Activated naive CD8-positive, alpha-beta T cell (primary cell): ENCODE results near the gene GRIK4.
"Not testable (repeated sequence)": the region's sequence is repeated elsewhere in the genome, so short reads cannot be mapped to it uniquely, and the experiment has no call there.

Experiments used
- H3K27ac Mint-ChIP-seq: one replicate; pipeline ENCODE4 v1.8.0; 2021; ENCODE audit warnings: mixed read lengths
- H3K27me3 Mint-ChIP-seq: one replicate; pipeline ENCODE4 v1.8.0; 2021; ENCODE audit warnings: mixed read lengths
- H3K36me3 Mint-ChIP-seq: one replicate; pipeline ENCODE4 v1.8.0; 2021; ENCODE audit warnings: mixed read lengths
- H3K4me1 Mint-ChIP-seq: one replicate; pipeline ENCODE4 v1.8.0; 2021; ENCODE audit warnings: low read depth, mixed read lengths
- H3K4me3 Mint-ChIP-seq: one replicate; pipeline ENCODE4 v1.8.0; 2021; ENCODE audit warnings: mild to moderate bottlenecking, mixed read lengths
- H3K9me3 Mint-ChIP-seq: one replicate; pipeline ENCODE4 v1.8.0; 2021; ENCODE audit warnings: low read depth, mixed read lengths

Gene GRIK4

GRCh38 chr11:121006922-121007321 is 495.4 kb downstream of the GRIK4 start:
- H3K4me1 Mint-ChIP-seq = no peaks in the 10 kb centered on the region
- H3K4me3 Mint-ChIP-seq = no peak overlapping the region
- peaks cover 28% of the 10 kb centered on the region for H3K27me3 Mint-ChIP-seq
- H3K9me3 Mint-ChIP-seq = peaks cover 4% of the 10 kb centered on the region
- no peak overlapping the region for H3K27ac Mint-ChIP-seq
- H3K36me3 Mint-ChIP-seq = no peaks in the 10 kb centered on the region

DNA sequence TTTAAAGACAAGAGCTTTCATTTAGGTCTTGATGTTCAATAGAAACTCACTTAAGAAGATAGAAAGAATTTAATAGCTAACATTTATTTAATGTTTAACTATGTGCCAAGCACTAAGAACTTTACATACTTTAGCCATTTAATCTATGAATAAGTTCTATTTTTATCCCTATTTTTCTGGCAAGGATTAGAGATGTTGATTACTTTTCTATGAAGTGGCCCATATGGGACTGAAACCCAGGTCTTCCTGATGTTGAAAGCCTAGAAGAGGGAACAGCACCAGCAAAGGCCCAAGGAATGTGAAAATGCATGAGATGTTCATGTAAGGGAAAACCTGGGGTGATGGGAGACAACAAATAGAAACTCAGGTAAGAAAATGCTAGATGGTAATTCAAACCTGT is 497.0 kb downstream of the GRIK4 start:
- Mint-ChIP-seq H3K36me3 (no peaks in the 10 kb centered on the region), H3K4me3 (no peak overlapping the region), H3K9me3 (peaks cover 4% of the 10 kb centered on the region), H3K27ac (no peak overlapping the region), H3K27me3 (peaks cover 26% of the 10 kb centered on the region), H3K4me1 (no peaks in the 10 kb centered on the region)

DNA sequence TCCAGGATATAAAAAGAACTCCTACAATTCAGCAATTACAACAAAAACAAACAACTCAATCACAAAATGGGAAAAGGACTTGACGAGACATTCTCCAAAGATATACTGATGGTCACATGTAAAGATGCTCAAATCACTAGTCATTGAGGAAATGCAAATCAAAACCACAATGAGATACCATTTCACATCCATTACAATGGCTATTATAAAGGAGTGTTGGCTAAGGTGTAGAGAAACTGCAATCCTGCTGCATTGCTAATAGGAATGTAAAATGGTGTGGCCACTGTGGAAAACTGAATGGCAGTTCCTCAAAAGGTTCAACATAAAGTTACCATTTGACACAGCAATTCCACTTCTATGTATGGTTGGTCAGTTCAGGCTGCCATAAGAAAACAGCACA is 500.5 kb downstream of the GRIK4 start:
- H3K27me3 Mint-ChIP-seq = peaks cover 19% of the 10 kb centered on the region
- no peaks in the 10 kb centered on the region for H3K4me1 Mint-ChIP-seq
- no peaks in the 10 kb centered on the region for H3K9me3 Mint-ChIP-seq
- no peak overlapping the region for H3K27ac Mint-ChIP-seq
- no peaks in the 10 kb centered on the region for H3K36me3 Mint-ChIP-seq
- no peak overlapping the region for H3K4me3 Mint-ChIP-seq

GRCh38 chr11:121018746-121019145 is 507.2 kb downstream of the GRIK4 start:
- Mint-ChIP-seq H3K27ac (no peak overlapping the region), H3K9me3 (no peaks in the 10 kb centered on the region), H3K27me3 (peaks cover 2% of the 10 kb centered on the region), H3K4me3 (no peak overlapping the region), H3K4me1 (peaks cover 2% of the 10 kb centered on the region), H3K36me3 (no peaks in the 10 kb centered on the region)

GRCh38 chr11:121021718-121022117 is 510.2 kb downstream of the GRIK4 start:
- H3K4me3 Mint-ChIP-seq, H3K36me3 Mint-ChIP-seq, H3K9me3 Mint-ChIP-seq: not testable (repeated sequence)

GRCh38 chr11:121023848-121024751 is 512.6 kb downstream of the GRIK4 start, which contains the start of gene TBCEL:
TBCEL (plus strand) TSS chr11:121024102; CDS start chr11:121045691, 21,589 bp downstream.
- peak within 1 kb of the TSS; percentile 85 for H3K4me3 Mint-ChIP-seq
- peaks cover 2% of the 10 kb centered on the region for H3K27me3 Mint-ChIP-seq
- peak within 1 kb of the TSS; percentile 88 for H3K27ac Mint-ChIP-seq
- H3K4me1 Mint-ChIP-seq = peaks cover 24% of the 10 kb centered on the region
- H3K36me3 Mint-ChIP-seq = no peaks in the 10 kb centered on the region
- H3K9me3 Mint-ChIP-seq = no peaks in the 10 kb centered on the region

More at GRCh38 chr11:121021718-121022117, 510.2 kb downstream of the GRIK4 start:
- H3K4me1 Mint-ChIP-seq = peaks cover 21% of the 10 kb centered on the region
- not testable (repeated sequence) for H3K27me3 Mint-ChIP-seq, H3K27ac Mint-ChIP-seq

GRCh38 chr11:121024989-121025388 is 513.4 kb downstream of the GRIK4 start:
- Mint-ChIP-seq H3K27me3 (peaks cover 1% of the 10 kb centered on the region), H3K27ac (peak overlapping the region; percentile 88), H3K9me3 (no peaks in the 10 kb centered on the region)

DNA sequence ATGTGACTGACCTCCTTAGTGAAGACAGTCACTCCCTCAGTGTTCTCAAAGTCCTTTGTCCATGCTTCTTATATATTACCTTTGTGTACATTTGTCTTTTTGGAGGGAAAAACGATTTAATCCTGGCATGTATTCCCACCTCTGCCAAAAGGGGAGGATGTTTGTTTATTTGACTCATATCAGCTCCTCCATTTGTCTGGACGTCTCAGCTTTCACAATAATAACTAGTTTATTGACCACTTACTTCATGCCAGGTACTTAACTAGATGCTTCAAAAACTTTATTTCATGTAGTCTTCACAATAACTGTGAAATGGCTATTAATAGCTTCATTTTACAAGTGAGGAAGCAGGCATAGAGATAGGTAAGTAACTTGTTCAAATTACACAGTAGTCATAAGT is 517.6 kb downstream of the GRIK4 start:
- H3K4me3 Mint-ChIP-seq = no peak overlapping the region
- H3K4me1 Mint-ChIP-seq = peaks cover 32% of the 10 kb centered on the region
- H3K36me3 Mint-ChIP-seq = peaks cover 3% of the 10 kb centered on the region
- H3K9me3 Mint-ChIP-seq = no peaks in the 10 kb centered on the region
- H3K27ac Mint-ChIP-seq = no peak overlapping the region
- H3K27me3 Mint-ChIP-seq = no peaks in the 10 kb centered on the region

More at GRCh38 chr11:121024989-121025388, 513.4 kb downstream of the GRIK4 start:
- H3K4me3 Mint-ChIP-seq = peak overlapping the region; percentile 85
- H3K36me3 Mint-ChIP-seq = no peaks in the 10 kb centered on the region
- peaks cover 30% of the 10 kb centered on the region for H3K4me1 Mint-ChIP-seq

DNA sequence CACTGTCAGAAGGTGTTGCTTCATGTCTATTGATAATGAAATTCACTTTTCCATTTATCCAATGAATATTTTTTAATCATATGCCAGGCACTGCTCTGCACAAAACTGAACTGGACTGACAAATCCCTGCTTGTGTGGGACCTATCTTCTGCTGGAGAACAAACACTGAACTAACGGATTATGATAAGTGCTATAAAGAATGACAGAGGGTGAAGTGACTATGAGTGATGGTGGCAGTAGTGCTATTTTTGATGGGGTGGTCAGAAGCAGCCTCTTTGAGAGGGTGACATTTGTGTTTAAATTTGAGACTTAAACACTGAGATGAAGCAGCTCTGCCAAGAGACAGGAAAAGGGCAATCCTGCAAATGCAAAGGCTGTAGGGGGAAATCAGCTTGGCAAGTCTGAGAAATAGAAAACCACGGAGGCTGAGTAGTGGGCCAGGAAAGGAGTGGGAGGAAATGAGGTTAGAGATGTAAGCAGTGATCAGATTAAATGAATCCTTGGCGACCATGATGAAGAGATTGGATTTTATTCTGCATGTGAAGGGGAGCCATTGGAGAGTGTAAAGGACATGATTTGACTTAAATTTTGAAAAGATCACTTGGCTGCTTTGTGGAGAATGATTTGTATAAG is 518.4 kb downstream of the GRIK4 start:
- H3K4me3 Mint-ChIP-seq = no peak overlapping the region
- H3K27ac Mint-ChIP-seq = no peak overlapping the region
- H3K36me3 Mint-ChIP-seq = peaks cover 3% of the 10 kb centered on the region
- H3K9me3 Mint-ChIP-seq = no peaks in the 10 kb centered on the region
- H3K4me1 Mint-ChIP-seq = peaks cover 27% of the 10 kb centered on the region
- H3K27me3 Mint-ChIP-seq = no peaks in the 10 kb centered on the region

GRCh38 chr11:121031167-121031566 is 519.6 kb downstream of the GRIK4 start:
- no peaks in the 10 kb centered on the region for H3K27me3 Mint-ChIP-seq
- no peaks in the 10 kb centered on the region for H3K9me3 Mint-ChIP-seq
- peaks cover 28% of the 10 kb centered on the region for H3K4me1 Mint-ChIP-seq
- H3K27ac Mint-ChIP-seq = no peak overlapping the region
- H3K4me3 Mint-ChIP-seq = no peak overlapping the region
- H3K36me3 Mint-ChIP-seq = peaks cover 8% of the 10 kb centered on the region

GRCh38 chr11:121031648-121032047 is 520.1 kb downstream of the GRIK4 start:
- H3K27ac Mint-ChIP-seq, H3K36me3 Mint-ChIP-seq, H3K4me3 Mint-ChIP-seq, H3K9me3 Mint-ChIP-seq, H3K27me3 Mint-ChIP-seq: not testable (repeated sequence)
- peaks cover 27% of the 10 kb centered on the region for H3K4me1 Mint-ChIP-seq

GRCh38 chr11:121032546-121032945 is 521.0 kb downstream of the GRIK4 start:
- no peaks in the 10 kb centered on the region for H3K27me3 Mint-ChIP-seq
- peaks cover 8% of the 10 kb centered on the region for H3K36me3 Mint-ChIP-seq
- no peak overlapping the region for H3K27ac Mint-ChIP-seq
- H3K9me3 Mint-ChIP-seq = no peaks in the 10 kb centered on the region
- H3K4me1 Mint-ChIP-seq = peaks cover 30% of the 10 kb centered on the region
- no peak overlapping the region for H3K4me3 Mint-ChIP-seq

GRCh38 chr11:121033635-121034034 is 522.1 kb downstream of the GRIK4 start:
- Mint-ChIP-seq H3K4me3 (no peak overlapping the region), H3K27ac (no peak overlapping the region), H3K36me3 (peaks cover 8% of the 10 kb centered on the region), H3K4me1 (peaks cover 32% of the 10 kb centered on the region), H3K27me3 (no peaks in the 10 kb centered on the region), H3K9me3 (no peaks in the 10 kb centered on the region)

DNA sequence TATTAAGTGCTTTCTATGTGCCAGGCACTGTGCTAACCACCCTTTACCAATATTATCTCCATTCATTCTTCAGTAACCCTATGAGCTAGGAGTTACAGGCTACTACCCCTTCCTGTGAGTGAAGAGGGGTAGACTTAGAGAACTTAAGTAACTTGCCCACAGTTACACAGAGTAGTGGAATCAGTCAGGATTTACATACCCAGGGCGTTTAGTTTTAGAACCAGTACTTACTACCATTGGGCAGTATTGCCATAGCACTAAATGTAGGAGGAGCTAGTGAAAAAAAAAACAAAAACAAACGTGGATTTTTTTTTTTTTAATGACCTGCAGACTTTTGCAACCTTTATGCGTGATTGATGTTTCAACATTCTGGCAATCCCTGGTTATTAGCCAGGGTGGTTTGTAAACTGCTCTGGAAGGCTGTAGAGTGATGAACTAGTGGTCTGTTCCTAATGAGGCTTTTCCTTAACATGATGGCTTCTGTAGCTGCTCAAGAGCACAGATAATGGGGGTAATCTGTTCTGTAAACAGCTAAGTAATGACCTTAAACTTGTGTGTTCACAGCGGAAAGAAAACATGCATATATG is 523.7 kb downstream of the GRIK4 start:
- H3K27ac Mint-ChIP-seq = no peak overlapping the region
- peaks cover 15% of the 10 kb centered on the region for H3K36me3 Mint-ChIP-seq
- no peaks in the 10 kb centered on the region for H3K27me3 Mint-ChIP-seq
- no peak overlapping the region for H3K4me3 Mint-ChIP-seq
- no peaks in the 10 kb centered on the region for H3K9me3 Mint-ChIP-seq
- H3K4me1 Mint-ChIP-seq = peaks cover 28% of the 10 kb centered on the region

DNA sequence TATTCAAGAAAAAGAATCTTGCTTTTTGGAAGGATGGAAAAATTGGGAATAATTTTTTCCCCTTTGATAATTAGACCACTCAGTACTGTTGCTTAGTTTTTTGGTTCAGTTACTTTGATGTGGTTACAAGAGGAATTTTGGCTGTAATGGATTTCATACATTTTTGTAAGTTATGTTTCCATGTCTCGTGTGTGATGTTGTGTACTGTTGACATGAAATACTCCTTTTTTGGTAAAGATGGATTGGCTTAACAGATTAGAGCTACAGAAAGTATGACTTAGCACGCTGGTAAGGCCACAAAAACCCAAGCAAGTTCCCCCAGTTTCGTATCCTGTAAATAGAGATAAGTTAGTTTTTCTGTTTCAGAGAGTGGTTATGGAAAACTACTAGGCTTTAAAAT is 524.2 kb downstream of the GRIK4 start:
- Mint-ChIP-seq H3K4me3 (no peak overlapping the region), H3K27ac (peak overlapping the region; percentile 37), H3K4me1 (peaks cover 26% of the 10 kb centered on the region), H3K9me3 (no peaks in the 10 kb centered on the region), H3K36me3 (peaks cover 13% of the 10 kb centered on the region), H3K27me3 (no peaks in the 10 kb centered on the region)
